K562 (cell line): Measurements from ENCODE around the gene SLC38A7. TPM values are rescaled to one million over a fixed set of nuclear protein-coding genes. Genes with fewer than 3 reads are reported as not detected.

Experiments used
- KDM1A ChIP-seq, 2 experiments: fragments of 450-650 bp; IDR thresholded peaks; 2 replicates each; pipeline ENCODE4 v1.6.1; 2016; ENCODE audit warnings: mild to moderate bottlenecking in 2 of 2
- KDM5B ChIP-seq: fragments of 200-600 bp; sonication (generic); IDR thresholded peaks from 2 replicates; pipeline ENCODE4 v1.6.1; 2012; ENCODE audit warnings: low read depth, mild to moderate bottlenecking, moderate library complexity, low read length, control low read depth, inconsistent platforms; ENCODE audit not compliant: insufficient replicate concordance
- L3MBTL2 ChIP-seq: fragments of 450-650 bp; IDR thresholded peaks from 2 replicates; pipeline ENCODE4 v1.6.1; 2016; ENCODE audit warnings: mild to moderate bottlenecking, moderate library complexity
- LARP7 ChIP-seq: fragments of 450-650 bp; IDR thresholded peaks from 2 replicates; pipeline ENCODE4 v1.6.1; 2016
- NKRF ChIP-seq: fragments of 450-650 bp; IDR thresholded peaks from 2 replicates; pipeline ENCODE4 v1.6.1; 2016; ENCODE audit warnings: borderline replicate concordance
- RBFOX2 ChIP-seq: fragments of 200-400 bp; formaldehyde crosslinking; IDR thresholded peaks from 2 replicates; pipeline ENCODE4 v1.6.1; 2017; ENCODE audit warnings: low read depth, mild to moderate bottlenecking, low read length, moderate library complexity
- RBM14 ChIP-seq: fragments of 200-400 bp; formaldehyde crosslinking; IDR thresholded peaks from 2 replicates; pipeline ENCODE4 v1.6.1; 2018; ENCODE audit warnings: low read depth, mild to moderate bottlenecking, low read length, moderate library complexity, borderline replicate concordance; ENCODE audit not compliant: insufficient read depth
- SAP30 ChIP-seq: fragments of 200-600 bp; sonication (generic); IDR thresholded peaks from 2 replicates; pipeline ENCODE4 v1.6.1; 2012; ENCODE audit warnings: borderline replicate concordance, low read depth, mild to moderate bottlenecking, moderate library complexity, low read length, control low read depth, inconsistent platforms; ENCODE audit not compliant: insufficient read depth, poor library complexity, severe bottlenecking
- SNRNP70 ChIP-seq: fragments of 200-400 bp; formaldehyde crosslinking; optimal IDR thresholded peaks from 2 replicates; pipeline ENCODE3; 2017; ENCODE audit warnings: low read depth, low read length
- SP1 ChIP-seq: sonication (generic); formaldehyde crosslinking; IDR thresholded peaks from 2 replicates; pipeline ENCODE4 v1.8.1; 2022; ENCODE audit warnings: mild to moderate bottlenecking, missing genetic modification reagents
- YY1 ChIP-seq, 3 experiments: IDR thresholded peaks; 2 replicates each; pipeline ENCODE4 v1.6.1; 2011; ENCODE audit warnings: low read length in 2 of 3, mild to moderate bottlenecking in 2 of 3, moderate library complexity in 2 of 3, borderline replicate concordance in 1 of 3, control low read depth in 1 of 3, low read depth in 1 of 3; ENCODE audit not compliant: insufficient read depth in 3 of 3, insufficient replicate concordance in 2 of 3, control insufficient read depth in 1 of 3, insufficient read length in 1 of 3; ENCODE audit errors: extremely low read depth in 1 of 3
- ZEB2 ChIP-seq: fragments of 450-650 bp; IDR thresholded peaks from 2 replicates; pipeline ENCODE4 v1.6.1; 2016
- ZNF696 ChIP-seq: fragments of 250-450 bp; sonication (Bioruptor Pico); conservative IDR thresholded peaks from 2 replicates; pipeline ENCODE4 v1.4.0; 2020; ENCODE audit warnings: mild to moderate bottlenecking, moderate library complexity
- ZNF75A ChIP-seq: fragments of 450-650 bp; formaldehyde crosslinking; IDR thresholded peaks from 2 replicates; pipeline ENCODE4 v1.4.0; 2020; ENCODE audit warnings: mild to moderate bottlenecking
- polyA plus RNA-seq, 8 experiments: library from polyadenylated mRNA; depleted of rRNA in 4 of 8; stranded (reverse) in 5 of 8; unstranded in 3 of 8; fragments of >200 nt; fragmentation: Nextera tagmentation in 2 of 8; fragmentation: Illumina TruSeq in 1 of 8; extraction: Ambion mirVana in 2 of 8; extraction: Trizol in 1 of 8; gene quantifications; 2 replicates each; pipeline versions ENCODE4 v1.2.1 to v1.2.3, GENCODE V29; 2011 to 2014; ENCODE audit warnings: inconsistent platforms in 1 of 8, missing spikeins in 1 of 8
- total RNA-seq, 7 experiments: library from RNA; depleted of rRNA in 6 of 7; stranded (reverse); fragments of >200 nt in 6 of 7; fragmentation: Illumina TruSeq in 2 of 7; extraction: Trizol in 2 of 7; gene quantifications; 2 replicates each; pipeline versions ENCODE4 v1.2.1 to v1.2.3, GENCODE V29; 2011 to 2021; ENCODE audit warnings: low replicate concordance in 1 of 7
- TF ChIP-seq, protein P1 (sequence below): sonication (generic); formaldehyde crosslinking; IDR thresholded peaks from 2 replicates; pipeline ENCODE4 v1.8.0; 2023; ENCODE audit warnings: mild to moderate bottlenecking, missing genetic modification reagents
- TF ChIP-seq, protein P2 (sequence below): sonication (generic); formaldehyde crosslinking; IDR thresholded peaks from 2 replicates; pipeline ENCODE4 v1.8.0; 2022; ENCODE audit warnings: mild to moderate bottlenecking, missing genetic modification reagents
- TF ChIP-seq, protein P3 (sequence below): fragments of 250-450 bp; sonication (Bioruptor Pico); IDR thresholded peaks from 2 replicates; pipeline ENCODE4 v1.5.0; 2022; ENCODE audit warnings: mild to moderate bottlenecking

The SLC38A7 gene
- total and polyA plus RNA-seq, 9 of the 15 experiments (the other 6 are each of a cell fraction or from before 2014, with no cell fraction given) = 2.7 to 12.2 (median 6.5) TPM

- TF ChIP-seq SAP30 (peak; percentile 28), SNRNP70 (no peak), SP1 (peak; percentile 65; the same call in 1 of the 2 replicates), YY1 (IDR thresholded peaks at IDR 0.05; ENCODE audit: borderline replicate concordance in 1 of 3, control insufficient read depth in 1 of 3, extremely low read depth in 1 of 3, insufficient read depth in 3 of 3, insufficient read length in 1 of 3, insufficient replicate concordance in 2 of 3, low read depth in 1 of 3, low read length in 2 of 3) (peak in 2 of 3 experiments; percentile 57), ZEB2 (no peak), RBFOX2 (peak; percentile 95), KDM1A (IDR thresholded peaks at IDR 0.05) (peak in 1 of 2 experiments; percentile 25; a peak in 1 of 4 replicates), RBM14 (no peak), L3MBTL2 (peak; percentile 25; the same call in 1 of the 2 replicates), NKRF (peak; percentile 64; the same call in 1 of the 2 replicates), ZNF696 (CRISPR knock-in tag) (no peak), KDM5B (peak; percentile 67), LARP7 (peak; percentile 50; the same call in 1 of the 2 replicates), ZNF75A (CRISPR knock-in tag) (no peak)
- TF ChIP-seq, protein P1, sequence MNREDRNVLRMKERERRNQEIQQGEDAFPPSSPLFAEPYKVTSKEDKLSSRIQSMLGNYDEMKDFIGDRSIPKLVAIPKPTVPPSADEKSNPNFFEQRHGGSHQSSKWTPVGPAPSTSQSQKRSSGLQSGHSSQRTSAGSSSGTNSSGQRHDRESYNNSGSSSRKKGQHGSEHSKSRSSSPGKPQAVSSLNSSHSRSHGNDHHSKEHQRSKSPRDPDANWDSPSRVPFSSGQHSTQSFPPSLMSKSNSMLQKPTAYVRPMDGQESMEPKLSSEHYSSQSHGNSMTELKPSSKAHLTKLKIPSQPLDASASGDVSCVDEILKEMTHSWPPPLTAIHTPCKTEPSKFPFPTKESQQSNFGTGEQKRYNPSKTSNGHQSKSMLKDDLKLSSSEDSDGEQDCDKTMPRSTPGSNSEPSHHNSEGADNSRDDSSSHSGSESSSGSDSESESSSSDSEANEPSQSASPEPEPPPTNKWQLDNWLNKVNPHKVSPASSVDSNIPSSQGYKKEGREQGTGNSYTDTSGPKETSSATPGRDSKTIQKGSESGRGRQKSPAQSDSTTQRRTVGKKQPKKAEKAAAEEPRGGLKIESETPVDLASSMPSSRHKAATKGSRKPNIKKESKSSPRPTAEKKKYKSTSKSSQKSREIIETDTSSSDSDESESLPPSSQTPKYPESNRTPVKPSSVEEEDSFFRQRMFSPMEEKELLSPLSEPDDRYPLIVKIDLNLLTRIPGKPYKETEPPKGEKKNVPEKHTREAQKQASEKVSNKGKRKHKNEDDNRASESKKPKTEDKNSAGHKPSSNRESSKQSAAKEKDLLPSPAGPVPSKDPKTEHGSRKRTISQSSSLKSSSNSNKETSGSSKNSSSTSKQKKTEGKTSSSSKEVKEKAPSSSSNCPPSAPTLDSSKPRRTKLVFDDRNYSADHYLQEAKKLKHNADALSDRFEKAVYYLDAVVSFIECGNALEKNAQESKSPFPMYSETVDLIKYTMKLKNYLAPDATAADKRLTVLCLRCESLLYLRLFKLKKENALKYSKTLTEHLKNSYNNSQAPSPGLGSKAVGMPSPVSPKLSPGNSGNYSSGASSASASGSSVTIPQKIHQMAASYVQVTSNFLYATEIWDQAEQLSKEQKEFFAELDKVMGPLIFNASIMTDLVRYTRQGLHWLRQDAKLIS = peak; percentile 90
- TF ChIP-seq, protein P2, sequence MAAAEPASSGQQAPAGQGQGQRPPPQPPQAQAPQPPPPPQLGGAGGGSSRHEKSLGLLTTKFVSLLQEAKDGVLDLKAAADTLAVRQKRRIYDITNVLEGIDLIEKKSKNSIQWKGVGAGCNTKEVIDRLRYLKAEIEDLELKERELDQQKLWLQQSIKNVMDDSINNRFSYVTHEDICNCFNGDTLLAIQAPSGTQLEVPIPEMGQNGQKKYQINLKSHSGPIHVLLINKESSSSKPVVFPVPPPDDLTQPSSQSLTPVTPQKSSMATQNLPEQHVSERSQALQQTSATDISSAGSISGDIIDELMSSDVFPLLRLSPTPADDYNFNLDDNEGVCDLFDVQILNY (CRISPR knock-in tag) = peak; percentile 73; the same call in 1 of the 2 replicates
- TF ChIP-seq, protein P3, sequence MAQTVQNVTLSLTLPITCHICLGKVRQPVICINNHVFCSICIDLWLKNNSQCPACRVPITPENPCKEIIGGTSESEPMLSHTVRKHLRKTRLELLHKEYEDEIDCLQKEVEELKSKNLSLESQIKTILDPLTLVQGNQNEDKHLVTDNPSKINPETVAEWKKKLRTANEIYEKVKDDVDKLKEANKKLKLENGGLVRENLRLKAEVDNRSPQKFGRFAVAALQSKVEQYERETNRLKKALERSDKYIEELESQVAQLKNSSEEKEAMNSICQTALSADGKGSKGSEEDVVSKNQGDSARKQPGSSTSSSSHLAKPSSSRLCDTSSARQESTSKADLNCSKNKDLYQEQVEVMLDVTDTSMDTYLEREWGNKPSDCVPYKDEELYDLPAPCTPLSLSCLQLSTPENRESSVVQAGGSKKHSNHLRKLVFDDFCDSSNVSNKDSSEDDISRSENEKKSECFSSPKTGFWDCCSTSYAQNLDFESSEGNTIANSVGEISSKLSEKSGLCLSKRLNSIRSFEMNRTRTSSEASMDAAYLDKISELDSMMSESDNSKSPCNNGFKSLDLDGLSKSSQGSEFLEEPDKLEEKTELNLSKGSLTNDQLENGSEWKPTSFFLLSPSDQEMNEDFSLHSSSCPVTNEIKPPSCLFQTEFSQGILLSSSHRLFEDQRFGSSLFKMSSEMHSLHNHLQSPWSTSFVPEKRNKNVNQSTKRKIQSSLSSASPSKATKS = no peak
Observed at GRCh38 chr16:58733671-58734458, 49.3 kb upstream of the SLC38A7 start, which contains the start of gene GOT2 (continued).
